Ovary (tissue), 9 donors: ENCODE measurements around the gene KCNK7. TPM values are rescaled to one million over a fixed set of nuclear protein-coding genes. Genes with fewer than 3 reads are reported as not detected.

ENCODE experiments used
- DNase-seq, 5 donors: peaks; one replicate each; pipeline ENCODE4 v3.0.0-alpha.2; 2019 to 2020
- H3K27ac ChIP-seq, 2 donors: fragments of 200-600 bp; one replicate each; pipeline versions ENCODE4 v1.5.1 to v1.8.0; 2019 to 2022
- H3K27me3 ChIP-seq: fragments of 200-600 bp; one replicate; pipeline ENCODE4 v1.8.0; 2022
- H3K36me3 ChIP-seq: fragments of 200-600 bp; sonication (generic); one replicate; pipeline ENCODE4 v1.5.1; 2019
- H3K4me1 ChIP-seq: one replicate; pipeline ENCODE4 v1.8.1; 2013; ENCODE audit warnings: mild to moderate bottlenecking, moderate library complexity; ENCODE audit not compliant: insufficient read depth
- H3K4me3 ChIP-seq: fragments of 200-600 bp; sonication (generic); one replicate; pipeline ENCODE4 v1.5.1; 2017
- H3K9me3 ChIP-seq, 2 donors: fragments of 200-600 bp in 1 of 2; sonication (generic) in 1 of 2; one replicate each; pipeline versions ENCODE4 v1.5.1 to v1.8.1; 2013 to 2019; ENCODE audit warnings: mild to moderate bottlenecking in 1 of 2, moderate library complexity in 1 of 2
- EP300 ChIP-seq: sonication (generic); formaldehyde crosslinking; IDR thresholded peaks from one replicate; pipeline ENCODE4 v1.6.1; 2017; ENCODE audit warnings: antibody characterized with exemption
- POLR2A ChIP-seq: fragments of 450-650 bp; IDR thresholded peaks from one replicate; pipeline ENCODE4 v1.6.1; 2017; ENCODE audit warnings: antibody characterized with exemption, mild to moderate bottlenecking, moderate library complexity
- WGBS, 3 donors: extraction: QIAGEN DNeasy Blood & Tissue Kit in 1 of 3; methylation state at CpG; one replicate each; pipeline versions ENCODE4 v1.1.5 to v1.1.7; 2013 to 2017; 5-methylcytosine and 5-hydroxymethylcytosine counted together
- intact Hi-C, 4 donors: fragments of 100-400 bp; cut with DNase I; formaldehyde crosslinking; loops; one replicate each; pipeline versions ENCODE4 v1.11.0 to v1.15.1; 2022 to 2023
- polyA plus RNA-seq, 2 donors: library from polyadenylated mRNA; stranded (reverse); fragments of 200-250 nt in 1 of 2; fragments of 350-450 nt in 1 of 2; fragmentation: Illumina TruSeq in 1 of 2; extraction: RNeasy Lipid Tissue Mini Kit (QIAGEN cat#74804) in 1 of 2; gene quantifications; one replicate each; pipeline ENCODE4 v1.2.3, GENCODE V29; 2013 to 2014
- total RNA-seq, 7 donors: library from RNA; depleted of rRNA in 2 of 7; stranded (reverse); fragments of >200 nt in 2 of 7; fragmentation: NEBNext Ultra II Directional in 3 of 7; extraction: Animal tissue kit (Norgen Biotek cat#: 25700) in 3 of 7; gene quantifications; one replicate each; pipeline versions ENCODE4 v1.1.0 to v1.2.4, GENCODE V29; 2016 to 2023
- TF ChIP-seq, protein P1 (sequence below), 3 donors: fragments of 450-650 bp in 2 of 3; fragments of 200-600 bp in 1 of 3; IDR thresholded peaks; one replicate each; pipeline versions ENCODE4 v1.5.1 to v1.8.0; 2016 to 2022; ENCODE audit warnings: antibody characterized with exemption in 3 of 3, mild to moderate bottlenecking in 1 of 3
- donor health status: DM: no; HTN: no; CAD: no; lungs with moderate emphysema.
- donor health status: DM: no; HTN: no; CAD: no.
- donor health status: Bipolar disorder and iron deficiency.
- donor health status: DM: yes; HTN: yes; CAD: no.
- donor health status: DM: no; HTN: no; CAD: no.
- donor health status: DM: yes; HTN: yes; CAD: no.

Gene KCNK7
- total and polyA plus RNA-seq, 9 donors: 0.65 to 4.0 (median 1.2) TPM; not detected in 1

DNA sequence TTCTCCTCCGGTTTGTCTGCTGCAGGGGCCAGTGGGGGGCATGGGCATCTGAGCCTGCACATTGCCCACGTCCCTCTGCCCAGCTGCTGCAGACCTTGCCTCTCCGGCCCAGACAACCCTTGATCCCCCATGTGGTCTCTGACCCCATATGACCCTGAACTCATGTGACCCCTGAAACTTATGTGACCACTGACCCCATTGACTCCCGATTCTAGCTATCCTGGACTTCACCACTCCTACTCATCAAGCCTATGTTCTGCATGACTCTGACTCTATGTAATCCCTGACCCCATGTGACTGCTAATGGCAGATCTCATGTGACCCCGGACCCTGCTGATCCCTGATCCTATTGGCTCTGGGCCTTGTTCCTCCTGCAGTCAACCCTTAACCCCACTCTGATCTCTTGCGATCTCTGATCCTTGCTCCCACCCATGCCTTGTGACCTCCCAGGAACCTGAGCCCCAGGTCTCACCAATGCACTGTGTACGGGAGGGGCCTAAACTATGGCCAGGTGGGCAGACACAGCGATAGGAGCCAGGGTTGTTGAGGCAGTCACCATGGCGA lies 43.1 kb downstream of the KCNK7 start:
- DNase-seq: no peak
- H3K9me3 ChIP-seq: no peaks in the 10 kb centered on the region
- intact Hi-C loops: no loop called here
- peaks cover 12% of the 10 kb centered on the region for H3K4me1 ChIP-seq
- H3K36me3 ChIP-seq: no peaks in the 10 kb centered on the region
- no peak overlapping the region for H3K27ac ChIP-seq
- 78 to 88% (median 88%) methylated on average over 9 of the region's 9 CpGs for WGBS, 3 donors
- no peaks in the 10 kb centered on the region for H3K27me3 ChIP-seq
- TF ChIP-seq, protein P1, sequence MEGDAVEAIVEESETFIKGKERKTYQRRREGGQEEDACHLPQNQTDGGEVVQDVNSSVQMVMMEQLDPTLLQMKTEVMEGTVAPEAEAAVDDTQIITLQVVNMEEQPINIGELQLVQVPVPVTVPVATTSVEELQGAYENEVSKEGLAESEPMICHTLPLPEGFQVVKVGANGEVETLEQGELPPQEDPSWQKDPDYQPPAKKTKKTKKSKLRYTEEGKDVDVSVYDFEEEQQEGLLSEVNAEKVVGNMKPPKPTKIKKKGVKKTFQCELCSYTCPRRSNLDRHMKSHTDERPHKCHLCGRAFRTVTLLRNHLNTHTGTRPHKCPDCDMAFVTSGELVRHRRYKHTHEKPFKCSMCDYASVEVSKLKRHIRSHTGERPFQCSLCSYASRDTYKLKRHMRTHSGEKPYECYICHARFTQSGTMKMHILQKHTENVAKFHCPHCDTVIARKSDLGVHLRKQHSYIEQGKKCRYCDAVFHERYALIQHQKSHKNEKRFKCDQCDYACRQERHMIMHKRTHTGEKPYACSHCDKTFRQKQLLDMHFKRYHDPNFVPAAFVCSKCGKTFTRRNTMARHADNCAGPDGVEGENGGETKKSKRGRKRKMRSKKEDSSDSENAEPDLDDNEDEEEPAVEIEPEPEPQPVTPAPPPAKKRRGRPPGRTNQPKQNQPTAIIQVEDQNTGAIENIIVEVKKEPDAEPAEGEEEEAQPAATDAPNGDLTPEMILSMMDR (IDR thresholded peaks at IDR 0.05): no peak
- TF ChIP-seq EP300 (no peak), POLR2A (no peak)
- H3K4me3 ChIP-seq: no peak overlapping the region

DNA sequence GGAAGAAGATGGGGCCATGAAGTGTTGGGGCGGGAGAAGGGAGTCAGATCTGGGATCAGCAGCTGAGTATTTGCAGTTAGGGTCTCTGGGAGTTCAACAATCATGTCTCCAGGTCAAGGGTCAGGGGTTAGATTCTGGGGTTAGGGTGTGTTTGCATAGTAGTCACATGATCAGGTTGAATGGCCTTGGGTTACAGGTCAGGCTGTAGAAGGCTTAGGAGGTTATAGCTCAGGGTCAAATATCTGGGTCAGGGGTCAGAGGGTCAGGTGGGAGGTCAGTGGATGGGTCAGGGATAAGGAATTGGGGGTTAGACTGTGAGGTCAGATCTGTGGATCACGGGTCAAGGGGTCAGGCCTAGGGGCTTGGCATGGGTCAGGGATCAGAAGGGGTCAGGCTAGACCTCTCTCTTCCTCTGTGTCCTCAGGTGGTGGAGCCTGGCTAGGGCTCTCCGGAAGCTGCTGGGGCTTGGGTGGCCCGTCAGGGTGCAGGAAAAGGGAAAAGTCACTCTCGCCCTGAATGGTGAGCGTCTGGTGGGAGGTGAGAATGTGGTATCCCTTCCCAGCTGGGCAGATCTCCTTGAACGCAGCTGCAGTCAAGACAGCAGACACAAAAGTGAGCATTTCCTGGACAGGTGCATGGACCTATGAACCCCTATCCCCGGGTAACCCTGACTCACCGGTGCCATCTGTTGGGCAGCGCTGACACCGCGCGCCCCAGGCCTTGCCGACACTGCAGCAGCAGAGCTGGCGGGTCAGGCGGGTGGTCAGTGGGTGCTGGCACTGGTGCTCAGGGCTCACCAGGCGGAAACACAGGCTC lies 43.8 kb downstream of the KCNK7 start:
- Histone ChIP-seq H3K4me1 (peaks cover 11% of the 10 kb centered on the region), H3K9me3 (no peaks in the 10 kb centered on the region), H3K27me3 (no peaks in the 10 kb centered on the region), H3K36me3 (no peaks in the 10 kb centered on the region), H3K27ac (no peak overlapping the region), H3K4me3 (no peak overlapping the region)
- WGBS, 3 donors: 70 to 75% (median 73%) methylated on average over 17 of the region's 17 CpGs
- TF ChIP-seq EP300: no peak
- TF ChIP-seq, protein P1 (IDR thresholded peaks at IDR 0.05): no peak
- no peak for TF ChIP-seq POLR2A
- intact Hi-C loops: no loop called here
- peak in 3 of 5 donors; percentile 46 to 61 (median 51) for DNase-seq

DNA sequence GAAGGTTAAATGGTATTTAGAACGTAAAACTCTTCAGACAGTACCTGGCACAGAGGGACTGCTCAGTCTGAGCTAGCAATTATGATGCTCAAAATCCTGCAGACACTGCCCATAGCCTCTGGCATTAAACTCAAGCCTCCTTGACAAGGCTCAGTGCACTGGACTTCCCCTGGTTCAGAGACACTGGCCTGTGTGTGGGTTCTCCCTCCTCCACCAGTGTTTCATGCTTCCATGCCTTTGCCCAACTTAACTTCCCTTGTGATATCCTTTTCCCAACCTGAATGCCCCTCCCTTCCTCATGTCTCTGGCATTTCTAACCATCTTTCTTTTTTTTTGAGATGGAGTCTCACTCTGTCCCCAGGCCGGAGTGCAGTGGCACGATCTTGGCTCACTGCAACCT lies 46.5 kb downstream of the KCNK7 start:
- no peaks in the 10 kb centered on the region for H3K9me3 ChIP-seq
- WGBS, 3 donors: 89 to 95% (median 91%) methylated on average over 3 of the region's 3 CpGs
- H3K36me3 ChIP-seq: no peaks in the 10 kb centered on the region
- no peak for DNase-seq
- no peak overlapping the region for H3K27ac ChIP-seq
- no peak overlapping the region for H3K4me3 ChIP-seq
- intact Hi-C loops: no loop called here
- no peaks in the 10 kb centered on the region for H3K4me1 ChIP-seq
- TF ChIP-seq EP300 (no peak), POLR2A (no peak)
- TF ChIP-seq, protein P1 (IDR thresholded peaks at IDR 0.05): no peak
- no peaks in the 10 kb centered on the region for H3K27me3 ChIP-seq

DNA sequence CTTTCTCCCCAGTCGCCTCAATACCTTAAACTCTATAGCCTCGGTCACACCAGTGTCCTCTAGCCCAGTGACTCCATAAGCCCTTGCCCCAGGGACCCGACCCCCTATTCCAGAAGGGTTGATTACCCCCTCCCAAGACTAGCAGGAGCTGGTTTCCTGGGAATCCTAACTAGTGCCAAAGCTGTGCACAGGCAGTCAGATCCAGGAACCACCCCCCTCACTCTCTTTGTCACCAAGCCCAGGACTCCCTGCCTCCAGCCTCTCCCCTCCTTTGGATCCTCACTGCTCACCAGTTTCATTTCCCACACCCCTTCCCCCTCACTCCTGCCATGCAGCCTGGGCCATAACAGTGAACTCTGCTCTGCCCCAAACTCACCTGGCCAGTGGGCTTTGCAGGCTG lies 47.2 kb downstream of the KCNK7 start:
- H3K9me3 ChIP-seq: no peaks in the 10 kb centered on the region
- DNase-seq: no peak
- WGBS, 3 donors: 85 to 92% (median 87%) methylated on average over 3 of the region's 3 CpGs
- TF ChIP-seq EP300 (no peak), POLR2A (no peak)
- TF ChIP-seq, protein P1 (IDR thresholded peaks at IDR 0.05): no peak
- H3K4me1 ChIP-seq: no peaks in the 10 kb centered on the region
- H3K27ac ChIP-seq: no peak overlapping the region
- no peaks in the 10 kb centered on the region for H3K36me3 ChIP-seq
- intact Hi-C loops: no loop called here
- H3K27me3 ChIP-seq: no peaks in the 10 kb centered on the region
- no peak overlapping the region for H3K4me3 ChIP-seq
